NCI-H446 (cell line): ENCODE data around the gene MROH9.

Source experiments
- DNase-seq, 2 experiments: peaks; one replicate each; lab custom pipeline; 2025; lab: John Stamatoyannopoulos, UW

The MROH9 gene

GRCh38 chr1:171081763-171082201 lies 146.4 kb downstream of the MROH9 start:
- DNase-seq, result no peak

DNA sequence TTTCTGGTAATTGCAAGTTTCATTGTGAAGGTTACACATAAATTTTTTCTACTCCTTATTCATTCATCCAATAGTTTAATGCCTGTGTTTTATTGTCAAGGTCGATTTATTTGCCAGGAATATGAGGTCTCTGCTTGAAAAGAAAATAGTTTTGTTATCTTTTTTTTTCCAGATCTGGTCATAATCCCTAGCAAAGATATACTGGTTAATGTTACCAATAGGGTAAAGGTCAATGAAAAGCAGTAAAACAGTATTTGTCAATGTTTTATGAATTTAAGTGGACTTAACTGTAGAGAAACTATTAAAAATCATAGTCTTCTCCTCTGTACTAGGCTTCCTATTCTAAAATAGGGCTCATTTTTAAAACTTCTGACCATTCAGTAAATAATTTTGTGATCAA lies 147.3 kb downstream of the MROH9 start:
- no peak for DNase-seq

GRCh38 chr1:171083222-171083621 lies 147.9 kb downstream of the MROH9 start:
- DNase-seq, result no peak

GRCh38 chr1:171084091-171084490 lies 148.8 kb downstream of the MROH9 start:
- DNase-seq, result no peak

DNA sequence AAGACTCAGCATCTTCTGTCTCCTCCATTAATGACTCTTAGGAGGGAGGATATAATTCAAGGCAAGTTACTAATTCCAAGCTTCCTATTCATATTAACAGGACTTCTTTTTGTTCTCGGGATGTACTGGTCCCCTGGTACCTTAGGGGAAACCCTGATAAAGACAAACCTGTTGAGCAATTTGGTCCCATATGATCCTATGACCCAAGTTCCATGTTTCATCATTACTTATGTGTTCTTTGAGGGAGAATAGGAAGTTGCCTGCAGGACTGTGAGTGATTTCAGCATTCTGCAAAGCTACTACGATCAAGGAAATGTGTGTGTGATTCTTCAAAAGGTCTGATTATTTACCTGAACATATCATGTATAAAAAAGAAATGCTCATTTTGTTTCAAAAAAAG lies 149.5 kb downstream of the MROH9 start:
- no peak for DNase-seq

GRCh38 chr1:171087896-171088295 lies 152.6 kb downstream of the MROH9 start:
- no peak for DNase-seq

GRCh38 chr1:171090604-171091003 lies 155.3 kb downstream of the MROH9 start, which contains the start of gene FMO3:
Gene FMO3 (plus strand): TSS chr1:171090905. CDS start chr1:171092659, 1,754 bp downstream.
- no peak for DNase-seq

DNA sequence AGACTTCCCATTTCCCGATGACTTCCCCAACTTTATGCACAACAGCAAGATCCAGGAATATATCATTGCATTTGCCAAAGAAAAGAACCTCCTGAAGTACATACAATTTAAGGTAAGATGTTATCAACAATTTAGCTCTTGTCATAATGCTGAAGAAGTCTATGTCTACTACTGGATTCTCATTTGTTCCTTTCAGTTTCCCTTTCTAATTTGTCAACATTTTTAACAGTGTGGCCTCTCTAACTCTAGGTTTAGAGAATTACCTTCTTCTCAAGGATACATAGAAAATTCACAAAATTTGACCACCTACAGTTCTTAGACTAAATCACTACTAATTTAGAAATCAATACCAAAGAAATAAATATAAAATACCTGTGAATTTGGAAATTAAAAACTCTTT lies 168.5 kb downstream of the MROH9 start:
- no peak for DNase-seq

- no peak for DNase-seq
These were observed 172.1 kb downstream of the MROH9 start for GRCh38 chr1:171107262-171107940.

DNA sequence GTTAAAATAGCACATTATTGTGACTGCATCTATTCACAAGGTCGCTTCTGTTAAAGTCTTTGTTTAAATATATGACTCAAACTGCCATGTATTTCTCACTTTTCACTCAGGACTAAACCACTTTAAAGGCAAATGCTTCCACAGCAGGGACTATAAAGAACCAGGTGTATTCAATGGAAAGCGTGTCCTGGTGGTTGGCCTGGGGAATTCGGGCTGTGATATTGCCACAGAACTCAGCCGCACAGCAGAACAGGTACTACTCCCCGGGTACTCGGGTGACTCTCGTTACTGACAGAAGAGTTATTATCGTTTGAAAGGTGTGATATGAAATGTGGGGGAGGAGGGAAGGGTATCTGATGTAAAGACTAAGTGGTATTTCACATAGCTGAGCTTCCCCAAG lies 172.6 kb downstream of the MROH9 start:
- no peak for DNase-seq

DNA sequence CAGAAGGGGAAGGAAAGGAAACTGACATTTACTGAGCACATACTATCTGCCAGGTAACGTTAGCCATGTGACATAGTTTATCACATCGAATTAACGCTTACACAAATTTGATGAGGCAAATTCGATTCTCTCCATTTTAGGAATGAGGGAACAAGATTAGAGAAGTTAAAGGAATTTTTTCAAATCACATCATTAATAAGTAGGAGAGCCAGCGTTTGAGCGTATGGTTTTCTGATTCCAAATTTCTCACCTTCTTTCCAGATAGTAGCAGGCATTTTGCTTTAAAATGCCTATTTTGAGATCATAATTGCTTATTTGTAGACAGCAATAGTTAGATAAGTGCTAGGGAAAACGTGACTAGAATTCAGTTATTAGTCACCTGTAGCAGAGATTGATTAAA lies 174.6 kb downstream of the MROH9 start:
- DNase-seq, result no peak

DNA sequence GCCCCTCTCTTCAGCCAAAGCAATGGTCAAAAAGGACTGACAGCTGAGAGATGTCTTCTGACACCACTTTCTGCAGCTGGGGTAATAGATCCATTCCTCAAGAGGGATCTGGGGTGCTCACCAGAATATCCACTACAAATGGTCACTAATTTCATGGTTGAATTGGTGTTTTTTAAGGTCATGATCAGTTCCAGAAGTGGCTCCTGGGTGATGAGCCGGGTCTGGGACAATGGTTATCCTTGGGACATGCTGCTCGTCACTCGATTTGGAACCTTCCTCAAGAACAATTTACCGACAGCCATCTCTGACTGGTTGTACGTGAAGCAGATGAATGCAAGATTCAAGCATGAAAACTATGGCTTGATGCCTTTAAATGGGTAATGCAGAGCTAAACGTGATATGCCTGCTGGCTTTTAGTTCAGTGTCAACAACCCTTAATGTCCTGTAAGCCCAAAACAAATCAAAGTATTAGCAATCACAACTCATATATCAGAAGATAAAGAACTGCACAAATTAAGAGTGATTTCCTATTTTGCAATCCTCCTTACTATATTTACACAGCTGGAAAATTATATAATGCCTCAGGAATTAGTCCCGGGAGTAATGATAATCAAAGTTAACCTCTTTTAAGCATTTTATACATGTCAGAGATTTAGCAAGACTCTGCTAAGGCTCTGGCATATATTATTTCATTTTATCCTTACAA lies 175.4 kb downstream of the MROH9 start:
- no peak for DNase-seq

GRCh38 chr1:171112119-171112518 lies 176.8 kb downstream of the MROH9 start:
- DNase-seq, result no peak

DNA sequence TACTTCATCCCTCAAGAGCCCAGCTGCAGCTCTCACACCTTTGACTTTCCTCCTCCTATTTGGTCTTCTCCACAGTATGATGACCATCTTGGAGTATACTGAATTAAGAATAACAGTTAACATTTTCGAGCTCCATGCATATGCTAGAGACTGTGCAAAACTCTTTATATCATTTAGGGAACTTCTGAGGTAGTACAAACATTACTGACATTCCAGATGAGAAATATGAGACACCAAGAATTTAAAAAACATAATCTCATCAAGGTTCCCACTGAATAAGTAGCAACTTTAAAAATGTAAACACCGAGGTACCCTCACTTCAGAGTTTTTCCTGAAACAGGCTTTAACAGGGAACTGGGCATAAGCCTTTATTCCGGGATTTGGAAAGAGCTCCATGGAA lies 178.0 kb downstream of the MROH9 start:
- no peak for DNase-seq
